Motor neuron (in vitro differentiated cells): Measurements from ENCODE around the gene ZNF71. TPM values are rescaled to one million over a fixed set of nuclear protein-coding genes. Genes with fewer than 3 reads are reported as not detected.
A peak's percentile ranks its signal among the peaks of the same experiment; 100 is the strongest.
"Not testable (repeated sequence)": the region's sequence is repeated elsewhere in the genome, so short reads cannot be mapped to it uniquely, and the experiment has no call there.

Experiments used
- ATAC-seq, 8 experiments: fragments of 200-7000 bp; cut with Tn5 transposase; replicated peaks in 6 of 8; 2 replicates each; pipeline ENCODE4 v1.8.0; 2021; ENCODE audit warnings: mild to moderate bottlenecking in 8 of 8, moderate library complexity in 8 of 8
- H3K27ac ChIP-seq, 2 donors: fragments of 250-450 bp; sonication (Bioruptor Pico); 2 replicates each; pipeline ENCODE4 v1.9.0; 2021; ENCODE audit warnings: antibody characterized with exemption in 2 of 2, mild to moderate bottlenecking in 2 of 2, moderate library complexity in 1 of 2
- H3K4me1 ChIP-seq, 2 donors: fragments of 250-450 bp; sonication (Bioruptor Pico); replicated peaks in 1 of 2; 2 replicates each; pipeline ENCODE4 v1.6.1; 2021; ENCODE audit warnings: antibody characterized with exemption in 2 of 2, mild to moderate bottlenecking in 2 of 2, moderate library complexity in 1 of 2
- H3K4me3 ChIP-seq, 5 donors: fragments of 250-450 bp; sonication (Bioruptor Pico); 2 replicates each; pipeline ENCODE4 v1.9.0; 2021; ENCODE audit warnings: antibody characterized with exemption in 5 of 5, mild to moderate bottlenecking in 5 of 5, moderate library complexity in 4 of 5
- WGBS, 10 experiments: fragments of 450-650 bp; shearing (Covaris generic); methylation state at CpG; one replicate each; pipeline ENCODE4 v1.0.0; 2022; 5-methylcytosine and 5-hydroxymethylcytosine counted together
- in situ Hi-C, 9 experiments: fragments of 400-800 bp; cut with MboI; loops; one replicate each; pipeline ENCODE4 v1.15.0; 2021; ENCODE audit warnings: low sequenced_read_pairs in 9 of 9, low pct_unique_long_range_greater_than_20kb in 2 of 9; ENCODE audit not compliant: unreplicated experiment in 9 of 9
- total RNA-seq, 8 experiments: library from RNA; unstranded; fragments of 300-600 nt; gene quantifications; 2 replicates each; pipeline versions ENCODE4 v1.2.3 to v1.2.4, GENCODE V29; 2022

Gene ZNF71
- total RNA-seq, 8 experiments from 2014 or later, result 0.10 to 20.3 (median 11.4) TPM

DNA sequence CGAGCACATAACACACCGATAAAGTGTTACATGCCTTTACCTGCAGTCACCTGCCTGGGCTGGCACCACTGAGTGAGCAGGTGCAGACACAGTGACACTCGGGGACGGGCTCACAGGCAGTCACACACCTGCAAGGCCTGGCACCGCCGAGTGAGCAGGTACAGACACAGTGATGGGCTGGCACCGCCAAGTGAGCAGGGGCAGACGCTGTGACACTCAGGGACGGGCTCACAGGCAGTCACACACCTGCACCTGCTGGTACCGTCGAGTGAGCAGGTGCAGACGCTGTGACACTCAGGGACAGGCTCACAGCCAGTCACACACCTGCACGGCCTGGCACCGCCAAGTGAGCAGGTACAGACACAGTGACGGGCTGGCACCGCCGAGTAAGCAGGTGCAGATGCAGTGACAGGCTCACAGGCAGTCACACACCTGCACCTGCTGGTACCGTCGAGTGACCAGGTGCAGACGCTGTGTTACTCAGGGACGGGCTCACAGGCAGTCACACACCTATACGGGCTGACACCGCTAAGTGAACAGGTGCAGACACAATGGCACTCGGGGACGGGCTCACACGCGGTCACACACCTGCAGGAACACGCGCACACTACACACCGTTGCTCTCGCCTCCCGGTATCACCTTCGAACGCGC is 76.0 kb downstream of the ZNF71 start:
- ATAC-seq, result peak in 1 of 8 experiments; percentile 55
- peak overlapping the region in 3 of 5 donors; percentile 26 to 56 (median 45) for H3K4me3 ChIP-seq
- in situ Hi-C loops, result no loop called here
- H3K27ac ChIP-seq, result no peak overlapping the region
- 20 to 90% (median 60%) methylated on average over 1 to 2 of the region's 35 CpGs; no CpG with 5 or more reads in 7 of the 10 experiments for WGBS, 10 experiments
- no peaks in the 10 kb centered on the region for H3K4me1 ChIP-seq

DNA sequence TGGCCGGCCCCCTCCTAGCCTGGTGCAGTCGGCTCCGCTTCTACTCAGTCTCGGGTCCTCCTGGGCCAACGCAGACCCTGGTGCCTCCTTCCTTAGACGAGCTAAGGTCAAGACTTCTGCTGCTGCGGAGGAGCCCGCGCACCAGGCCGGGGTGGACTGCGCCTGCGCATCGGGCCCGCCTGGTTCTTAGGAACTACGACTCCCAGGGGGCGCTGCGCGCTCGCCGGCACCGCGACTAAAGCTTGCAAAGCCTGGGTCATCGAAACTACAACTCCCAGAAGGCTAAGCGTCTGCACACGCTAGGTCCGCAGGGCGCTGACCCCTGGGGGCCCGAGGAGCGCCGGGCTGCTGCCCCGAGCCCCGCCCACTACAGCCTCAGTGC is 76.5 kb downstream of the ZNF71 start, which contains the start of gene ZNF835:
Gene ZNF835, minus strand, starts transcription at position 145 of the 382 bp plus-strand sequence. CDS start 6,559 bp downstream, outside the sequence.
- in situ Hi-C loops, result no loop called here
- no peaks in the 10 kb centered on the region for H3K4me1 ChIP-seq
- H3K27ac ChIP-seq, result no peak within 1 kb of the TSS
- H3K4me3 ChIP-seq, result peak within 1 kb of the TSS in 3 of 5 donors; percentile 26 to 56 (median 45)
- no CpG with 5 or more reads among the region's 32 CpGs for WGBS, 10 experiments
- peak in 4 of 8 experiments; percentile 41 to 96 (median 92) for ATAC-seq

DNA sequence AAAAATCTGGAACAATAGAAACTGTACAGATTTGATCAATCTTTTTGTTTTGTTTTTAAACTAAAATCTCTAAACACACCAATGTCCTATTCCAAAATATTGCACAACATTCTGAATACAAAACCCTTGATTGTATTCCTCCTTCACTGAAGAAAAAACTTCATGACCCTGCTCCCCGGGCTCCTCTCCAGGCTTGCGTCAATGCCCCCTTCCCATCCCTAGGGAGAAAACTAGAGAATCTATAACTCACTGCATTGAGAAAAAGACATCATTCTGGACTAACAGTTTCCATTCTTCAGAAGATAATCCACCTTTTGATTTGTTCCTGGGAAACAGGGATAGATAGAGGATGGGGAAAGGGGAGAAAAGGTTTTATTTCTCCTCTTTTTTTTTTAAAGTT is 77.5 kb downstream of the ZNF71 start:
- H3K4me1 ChIP-seq, H3K4me3 ChIP-seq, in situ Hi-C loops, H3K27ac ChIP-seq, ATAC-seq: not testable (repeated sequence)
- WGBS, 10 experiments, result 50 to 100% (median 70%) methylated on average over 1 to 2 of the region's 2 CpGs; no CpG with 5 or more reads in 3 of the 10 experiments

Other genes with a start within 250 kb of the ZNF71 start
- gene ZNF582, start 201.8 kb upstream of the ZNF71 start, total RNA-seq, result 1 to 10 TPM; 1.0 to 7.9 (median 3.7) TPM
- gene ZNF583, start 191.0 kb upstream of the ZNF71 start, total RNA-seq, result 10 to 100 TPM in 1 of 8 experiments, 1 to 10 TPM in 7; 3.4 to 11.8 (median 6.6) TPM
- gene ZNF667, start 118.0 kb upstream of the ZNF71 start, total RNA-seq, result 10 to 100 TPM in 1 of 8 experiments, 1 to 10 TPM in 3, under 1 TPM in 4; 0.13 to 13.1 (median 1.5) TPM
- 10 to 100 TPM in 1 of 8 experiments, 1 to 10 TPM in 3, under 1 TPM in 4; 0.13 to 13.4 (median 2.1) TPM for gene ZNF471, start 87.4 kb upstream of the ZNF71 start, total RNA-seq
- 10 to 100 TPM in 1 of 8 experiments, 1 to 10 TPM in 4, under 1 TPM in 2, not detected in 1; 0.18 to 17.8 (median 5.4) TPM for gene ZFP28, start 56.4 kb upstream of the ZNF71 start, total RNA-seq
- gene ZNF470, start 27.8 kb upstream of the ZNF71 start, total RNA-seq, result 10 to 100 TPM in 1 of 8 experiments, 1 to 10 TPM in 5, under 1 TPM in 2; 0.20 to 10.7 (median 6.6) TPM
- 1 to 10 TPM in 5 of 8 experiments, not detected in 3; 1.7 to 4.6 (median 2.2) TPM for gene SMIM17, start 47.9 kb downstream of the ZNF71 start, total RNA-seq
- gene ZNF835, start 76.5 kb downstream of the ZNF71 start, total RNA-seq, result 1 to 10 TPM in 2 of 8 experiments, under 1 TPM in 4, not detected in 2; 0.05 to 4.8 (median 0.23) TPM
- 1 to 10 TPM in 1 of 8 experiments, under 1 TPM in 7; under 0.01 to 2.5 (median 0.09) TPM for gene PEG3, start 245.4 kb downstream of the ZNF71 start, total RNA-seq
- gene ZIM2, start 245.4 kb downstream of the ZNF71 start, total RNA-seq, result under 1 TPM in 2 of 8 experiments, not detected in 6; 0.97 to 1.00 TPM